Measurements from ENCODE around the gene EDA. TPM values are rescaled to one million over a fixed set of nuclear protein-coding genes. Genes with fewer than 3 reads are reported as not detected.

EDA gene
- total RNA-seq, 2 donors from 2014 or later: 4.0 to 4.7 TPM

DNA sequence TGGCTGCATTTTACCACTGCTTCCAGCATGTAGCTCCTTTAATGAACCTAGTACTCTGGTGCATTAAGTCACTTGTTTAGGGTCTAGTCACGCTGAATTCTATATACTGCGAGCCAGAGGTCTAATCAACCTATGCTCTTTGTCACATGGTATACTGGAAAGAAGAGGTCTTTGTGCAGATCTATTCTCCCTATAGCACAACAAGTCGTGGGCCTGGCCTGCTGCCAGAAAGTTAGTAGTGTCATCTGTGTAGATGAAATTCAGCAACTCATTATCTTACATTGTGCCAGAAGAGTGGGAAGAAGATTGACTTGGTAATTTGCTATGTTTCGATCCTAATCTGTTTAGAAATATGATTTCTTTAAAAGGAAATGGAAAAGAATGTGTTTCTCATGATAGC is 353.0 kb downstream of the EDA start:
- DNase-seq (peak in 2 of 4 donors; percentile 9 to 16), ATAC-seq (no peak)
- intact Hi-C loops (cut with DNase I): no loop called here
- H3K9me3 ChIP-seq: no peaks in the 10 kb centered on the region
- TF ChIP-seq POLR2A (IDR thresholded peaks at IDR 0.05): no peak
- TF ChIP-seq CTCF (IDR thresholded peaks at IDR 0.05): no peak
- no peak overlapping the region for H3K4me3 ChIP-seq
- no peaks in the 10 kb centered on the region for H3K36me3 ChIP-seq (replicated peaks in 1 of 2; ENCODE audit: insufficient read depth in 1 of 2, low read depth in 2 of 2)
- H3K27me3 ChIP-seq: no peaks in the 10 kb centered on the region
- 55 to 75% methylated on average over 4 of the region's 4 CpGs for WGBS, 2 donors
- no peak overlapping the region for H3K27ac ChIP-seq
- H3K4me1 ChIP-seq: no peaks in the 10 kb centered on the region

DNA sequence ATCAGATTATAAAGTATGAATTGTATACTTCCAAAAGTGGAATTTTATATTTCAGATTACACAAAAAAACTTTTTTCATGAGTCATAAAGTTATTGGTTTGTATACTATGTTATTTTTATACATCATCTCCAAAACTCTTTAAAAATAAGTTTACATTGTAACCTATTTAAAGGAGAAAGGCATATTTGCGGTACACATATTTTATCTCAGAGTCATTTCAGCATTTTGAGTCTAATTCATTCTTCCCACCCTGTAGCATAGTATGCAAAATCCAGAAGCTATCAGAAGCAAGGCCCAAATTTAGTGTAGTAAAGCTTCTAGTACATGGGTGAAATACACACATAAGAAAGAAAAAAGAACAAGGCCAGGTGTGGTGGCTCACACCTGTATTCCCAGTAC is 353.5 kb downstream of the EDA start:
- Histone ChIP-seq H3K4me1 (no peaks in the 10 kb centered on the region), H3K27me3 (no peaks in the 10 kb centered on the region), H3K27ac (no peak overlapping the region), H3K4me3 (no peak overlapping the region), H3K9me3 (no peaks in the 10 kb centered on the region), H3K36me3 (replicated peaks in 1 of 2; ENCODE audit: insufficient read depth in 1 of 2, low read depth in 2 of 2) (no peaks in the 10 kb centered on the region)
- TF ChIP-seq CTCF (IDR thresholded peaks at IDR 0.05) (no peak), POLR2A (IDR thresholded peaks at IDR 0.05) (no peak)
- intact Hi-C loops (cut with DNase I): no loop called here
- ATAC-seq (no peak), DNase-seq (no peak)
- 91 to 100% methylated on average over 1 of the region's 1 CpG for WGBS, 2 donors

DNA sequence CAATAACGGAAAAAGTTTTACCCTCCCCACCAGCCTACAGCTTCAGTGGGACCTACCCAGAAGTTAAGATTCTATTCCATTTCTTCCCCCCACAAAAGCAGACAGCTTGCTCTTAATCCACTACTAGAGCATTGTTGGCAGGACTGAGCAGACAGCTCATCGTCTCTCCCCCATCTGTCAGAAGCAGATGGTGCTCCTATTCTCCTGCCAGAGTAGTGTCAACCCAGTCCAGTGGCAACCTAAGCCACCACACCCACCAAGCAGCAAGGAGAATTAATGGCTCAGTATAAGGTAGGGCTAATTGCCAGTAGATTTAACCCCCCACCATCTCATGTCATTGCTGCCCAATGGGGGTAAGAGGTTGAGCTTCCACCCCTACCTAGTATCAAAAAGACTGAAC is 371.8 kb downstream of the EDA start:
- ATAC-seq (no peak), DNase-seq (no peak)
- Histone ChIP-seq H3K9me3 (no peaks in the 10 kb centered on the region), H3K36me3 (replicated peaks in 1 of 2; ENCODE audit: insufficient read depth in 1 of 2, low read depth in 2 of 2) (no peaks in the 10 kb centered on the region), H3K4me3 (no peak overlapping the region), H3K27ac (no peak overlapping the region), H3K27me3 (no peaks in the 10 kb centered on the region), H3K4me1 (no peaks in the 10 kb centered on the region)
- TF ChIP-seq CTCF (IDR thresholded peaks at IDR 0.05) (no peak), POLR2A (IDR thresholded peaks at IDR 0.05) (no peak)
- 92 to 100% methylated on average over 1 of the region's 2 CpGs for WGBS, 2 donors
- intact Hi-C loops (cut with DNase I): no loop called here

DNA sequence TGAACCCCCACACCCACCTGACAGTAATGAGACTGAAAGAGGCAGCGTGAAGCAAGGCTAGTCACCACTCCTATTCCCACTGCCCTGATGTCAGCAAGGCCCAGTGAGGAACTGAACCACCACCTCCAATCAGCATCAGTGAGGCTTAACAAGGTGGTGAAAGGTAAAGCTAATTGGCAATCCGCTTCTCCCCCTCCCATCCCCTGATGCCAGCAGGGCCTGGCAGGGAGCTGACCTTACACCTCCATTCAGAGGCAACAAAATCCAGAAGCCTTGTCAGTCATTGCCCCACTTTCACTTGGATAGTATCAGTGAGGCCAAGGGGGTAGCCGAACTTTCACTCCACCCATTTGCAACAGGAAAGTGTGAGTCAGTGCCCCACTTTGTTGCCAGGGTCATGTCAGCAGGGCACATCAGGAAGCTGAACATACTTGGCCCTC is 373.1 kb downstream of the EDA start:
- no peaks in the 10 kb centered on the region for H3K9me3 ChIP-seq
- 40 to 89% methylated on average over 1 to 2 of the region's 3 CpGs for WGBS, 2 donors
- no peak for DNase-seq
- TF ChIP-seq POLR2A (IDR thresholded peaks at IDR 0.05) (no peak), CTCF (IDR thresholded peaks at IDR 0.05) (no peak)
- ATAC-seq: no peak
- no peaks in the 10 kb centered on the region for H3K27me3 ChIP-seq
- no peaks in the 10 kb centered on the region for H3K36me3 ChIP-seq (replicated peaks in 1 of 2; ENCODE audit: insufficient read depth in 1 of 2, low read depth in 2 of 2)
- no peaks in the 10 kb centered on the region for H3K4me1 ChIP-seq
- H3K27ac ChIP-seq: no peak overlapping the region
- H3K4me3 ChIP-seq: no peak overlapping the region
- intact Hi-C loops (cut with DNase I): no loop called here

GRCh38 chrX:69991685-69992084 is 375.8 kb downstream of the EDA start:
- no peak for TF ChIP-seq CTCF (IDR thresholded peaks at IDR 0.05)
- no peak for TF ChIP-seq POLR2A (IDR thresholded peaks at IDR 0.05)
- DNase-seq: peak in 2 of 4 donors; percentile 13 to 18
- no peak for ATAC-seq
- H3K9me3 ChIP-seq: no peaks in the 10 kb centered on the region
- 87% methylated on average over 3 of the region's 3 CpGs for WGBS, 2 donors
- no peaks in the 10 kb centered on the region for H3K36me3 ChIP-seq (replicated peaks in 1 of 2; ENCODE audit: insufficient read depth in 1 of 2, low read depth in 2 of 2)
- H3K4me3 ChIP-seq: no peak overlapping the region
- no peak overlapping the region for H3K27ac ChIP-seq
- no peaks in the 10 kb centered on the region for H3K4me1 ChIP-seq
- H3K27me3 ChIP-seq: no peaks in the 10 kb centered on the region
- intact Hi-C loops (cut with DNase I): no loop called here

All from body of pancreas (tissue), 4 donors.